GM21619 (cell line): ENCODE results near the gene NARS2.
A peak's percentile ranks its signal among the peaks of the same experiment; 100 is the strongest.

Experiments used
- ATAC-seq: cut with Tn5 transposase; IDR thresholded peaks from one replicate; pipeline ENCODE4 v1.9.1; 2021; ENCODE audit not compliant: unreplicated experiment

NARS2 gene

DNA sequence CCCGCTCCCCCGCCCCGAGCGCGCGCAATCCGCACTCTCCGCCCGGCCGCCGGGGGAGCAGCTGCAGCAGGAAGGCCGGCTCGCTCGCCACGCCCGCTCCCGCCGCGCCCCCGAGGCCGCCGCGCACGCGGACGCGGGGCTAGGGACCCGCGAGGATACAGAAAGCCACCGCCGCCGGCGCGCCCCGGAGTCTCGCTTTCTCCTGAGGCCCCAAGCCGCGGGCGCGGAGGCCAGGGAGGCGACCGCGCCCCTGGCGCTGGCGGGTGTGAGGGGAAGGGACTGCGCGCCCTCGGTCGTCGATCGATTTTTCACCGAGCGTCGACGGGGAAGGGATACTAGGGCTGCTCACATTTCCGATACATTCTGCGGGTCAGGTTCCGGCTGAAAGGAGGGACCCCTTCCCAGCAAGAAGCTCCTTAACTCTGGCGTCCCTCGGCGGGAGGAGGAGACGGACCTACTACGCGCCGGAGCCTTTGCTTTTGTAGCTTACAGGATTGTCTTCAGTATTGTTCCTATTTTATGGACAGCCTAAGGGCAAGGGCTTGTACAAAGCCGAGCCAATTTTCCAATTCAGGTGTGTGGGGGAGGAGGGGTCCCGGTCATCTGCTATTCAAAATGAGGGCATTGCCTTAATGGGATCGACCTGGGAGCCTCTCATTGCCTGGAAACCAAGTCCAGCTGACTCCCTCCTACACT lies 156.6 kb downstream of the NARS2 start:
- peak; percentile 42 for ATAC-seq

DNA sequence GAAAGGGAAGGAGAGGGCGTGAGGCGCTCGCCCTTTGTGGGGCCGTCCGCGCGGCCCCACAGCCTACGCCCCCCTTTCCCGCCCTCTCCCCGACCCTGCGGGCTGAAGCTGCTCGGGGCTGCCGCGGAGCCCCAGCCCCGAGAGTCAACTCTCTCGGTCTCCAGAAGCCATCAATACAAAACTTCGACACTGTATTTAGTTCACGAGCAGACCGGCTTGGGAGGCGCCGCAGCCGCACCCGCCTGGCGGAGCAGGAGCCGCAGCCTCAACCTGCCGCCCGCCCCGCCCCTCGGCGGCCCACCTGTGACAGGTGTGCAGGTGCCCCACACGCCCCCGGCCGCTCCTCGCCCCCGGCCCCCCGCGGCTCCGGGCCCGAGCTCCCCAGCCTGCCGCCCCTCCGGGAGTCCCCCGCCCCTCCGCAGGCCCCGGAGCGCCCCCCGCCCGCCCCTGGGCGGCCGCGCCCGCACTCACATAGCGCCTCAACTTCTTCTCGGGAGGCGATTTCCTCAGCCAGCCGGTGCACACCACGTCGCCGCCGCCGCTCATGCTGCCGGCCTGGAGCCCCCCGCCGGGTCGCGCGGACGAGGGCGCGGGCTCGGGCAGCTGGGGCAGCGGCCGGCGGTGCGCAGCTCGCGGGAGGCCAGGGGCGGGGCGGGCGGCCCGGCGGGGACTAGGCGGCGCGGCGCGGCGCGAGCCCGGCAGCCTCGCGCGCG lies 157.3 kb downstream of the NARS2 start, which contains the start of gene GAB2:
Gene GAB2, minus strand, starts transcription at position 646 of the 713 bp plus-strand sequence. Its CDS starts 100 bp downstream, at position 546.
- ATAC-seq: peak; percentile 3

DNA sequence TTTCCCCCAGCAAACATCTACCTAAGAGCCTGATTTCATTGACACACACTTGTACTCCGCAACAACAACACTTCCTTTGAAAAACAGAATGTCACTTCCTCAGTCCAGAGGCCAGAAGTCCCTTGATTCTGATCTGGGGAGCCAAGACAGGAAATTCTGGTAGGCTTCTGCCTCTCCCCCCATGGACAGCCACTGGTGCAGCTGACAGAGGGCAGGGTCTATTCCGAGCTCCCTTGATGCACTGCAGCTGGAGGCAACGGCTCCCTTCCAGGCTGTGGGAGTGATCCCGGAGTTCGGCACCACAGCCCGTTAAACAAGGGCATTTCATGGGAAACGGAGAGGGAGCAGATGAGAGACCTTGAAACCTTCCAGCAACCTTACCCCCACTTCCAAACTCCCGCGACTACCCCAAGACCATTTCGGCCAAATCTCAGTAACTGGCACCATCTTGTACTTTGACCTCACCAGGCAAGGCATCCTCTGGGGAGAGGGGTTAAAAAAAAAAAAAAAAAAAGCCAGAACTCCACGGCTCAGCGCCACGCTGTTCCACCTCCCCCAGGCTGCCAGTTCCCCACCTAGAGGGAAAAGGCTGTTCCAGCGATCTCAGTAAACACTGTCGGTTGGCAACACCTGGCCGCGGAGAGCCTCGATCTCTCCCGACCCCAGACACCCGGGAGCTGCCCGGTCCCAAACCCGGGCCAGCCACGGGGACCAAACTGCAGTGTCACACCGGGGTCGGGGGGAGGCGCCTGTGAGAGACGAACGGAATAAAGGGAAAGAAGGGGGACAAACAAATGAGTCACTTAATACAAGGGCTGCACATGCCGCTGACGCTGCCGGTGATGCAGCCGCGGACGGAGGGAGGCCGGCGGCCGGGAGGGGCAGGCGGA lies 158.1 kb downstream of the NARS2 start:
- peak; percentile 42 for ATAC-seq

DNA sequence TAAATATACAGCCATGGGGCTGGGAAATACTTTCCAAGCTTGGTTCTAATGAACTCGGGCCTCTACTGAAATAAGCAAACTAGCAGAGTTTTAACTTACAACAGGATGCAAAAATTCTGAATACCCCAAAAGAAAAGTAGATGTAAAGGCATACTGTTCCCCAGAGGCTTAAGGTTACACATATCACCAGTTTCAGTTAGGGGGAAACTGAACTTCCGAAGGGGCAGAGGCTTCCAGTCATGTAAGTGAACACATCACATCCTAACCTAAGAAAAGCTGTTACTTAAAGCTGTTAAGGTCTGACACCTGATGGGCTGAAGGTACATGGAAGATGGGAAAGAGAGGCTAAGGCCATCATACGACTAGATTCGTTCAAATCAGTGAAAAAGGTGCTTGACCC lies 159.3 kb downstream of the NARS2 start:
- no peak for ATAC-seq

DNA sequence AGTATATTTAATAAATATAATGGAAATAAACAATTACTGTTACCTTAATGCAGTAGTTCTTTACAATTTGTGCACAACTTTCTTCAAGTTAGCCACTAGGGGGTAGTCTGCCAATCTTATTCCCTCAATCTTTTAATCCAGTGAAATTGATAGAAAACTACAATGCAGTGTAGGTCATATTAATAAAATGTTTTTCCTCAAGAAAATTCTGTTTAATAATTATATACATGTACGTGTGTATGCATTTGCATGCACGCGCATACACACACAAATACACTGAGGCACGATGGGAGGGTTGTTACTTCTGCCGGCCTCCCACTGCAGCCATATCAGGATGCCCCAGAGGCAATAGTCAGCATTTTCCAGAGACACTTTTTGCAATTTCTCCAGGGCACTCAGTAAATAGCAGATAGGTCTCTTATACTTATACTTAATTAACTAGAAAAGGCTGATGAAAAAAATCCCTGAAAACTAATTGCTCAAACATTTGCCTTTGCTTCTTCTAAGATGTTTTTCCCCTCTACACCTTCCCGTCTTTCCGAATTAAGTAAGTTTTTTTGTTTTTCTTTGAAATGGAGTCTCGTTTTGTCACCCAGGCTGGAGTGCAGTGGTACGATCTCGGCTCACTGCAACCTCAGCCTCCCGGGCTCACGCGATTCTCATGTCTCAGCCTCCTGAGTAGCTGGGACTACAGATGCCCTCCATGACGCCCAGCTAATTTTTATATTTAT lies 160.2 kb downstream of the NARS2 start:
- no peak for ATAC-seq

DNA sequence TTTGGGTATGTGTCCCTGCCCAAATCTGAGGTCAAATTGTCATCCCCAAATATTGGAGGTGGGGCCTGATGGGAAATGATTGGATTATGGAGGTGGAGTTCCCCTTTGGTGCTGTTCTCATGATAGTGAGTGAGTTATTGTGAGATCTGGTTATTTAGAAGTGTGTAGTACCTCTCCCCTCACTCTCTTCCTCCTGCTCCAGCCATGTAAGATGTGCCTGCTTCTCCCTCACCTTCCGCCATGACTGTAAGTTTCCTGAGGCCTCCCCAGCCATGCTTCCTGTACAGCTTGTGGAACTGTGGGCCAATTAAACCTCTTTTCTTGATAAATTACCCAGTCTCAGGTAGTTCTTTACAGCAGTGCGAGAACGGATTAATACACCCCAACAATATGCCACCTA lies 166.0 kb downstream of the NARS2 start:
- no peak for ATAC-seq

DNA sequence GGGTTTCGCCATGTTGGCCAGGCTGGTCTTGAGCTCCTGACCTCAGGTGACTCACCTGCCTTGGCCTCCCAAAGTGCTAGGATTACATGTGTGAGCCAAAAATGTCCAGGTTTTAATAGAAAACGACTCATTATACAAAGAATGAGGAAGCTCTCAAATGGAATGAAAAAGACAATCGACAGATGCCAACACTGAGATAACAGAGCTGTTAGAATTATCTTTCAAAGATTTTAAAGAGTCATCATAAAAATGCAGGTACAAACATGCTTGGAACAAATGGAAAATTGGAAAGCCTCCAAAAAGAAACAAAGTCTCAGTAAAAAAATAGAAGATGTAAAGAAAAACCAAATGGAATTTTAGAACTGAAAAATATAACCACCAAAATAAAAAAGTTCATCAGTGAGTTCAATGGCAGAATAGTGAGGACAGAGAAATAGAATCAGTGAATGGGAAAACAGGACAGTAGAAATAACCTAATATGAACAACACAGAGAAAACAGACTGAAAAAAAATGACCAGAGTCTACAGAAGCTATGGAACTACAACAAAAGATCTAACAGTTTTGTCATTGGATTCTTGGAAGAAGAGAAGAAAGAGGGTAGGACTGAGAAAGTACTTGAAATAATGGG lies 168.0 kb downstream of the NARS2 start:
- ATAC-seq: no peak

DNA sequence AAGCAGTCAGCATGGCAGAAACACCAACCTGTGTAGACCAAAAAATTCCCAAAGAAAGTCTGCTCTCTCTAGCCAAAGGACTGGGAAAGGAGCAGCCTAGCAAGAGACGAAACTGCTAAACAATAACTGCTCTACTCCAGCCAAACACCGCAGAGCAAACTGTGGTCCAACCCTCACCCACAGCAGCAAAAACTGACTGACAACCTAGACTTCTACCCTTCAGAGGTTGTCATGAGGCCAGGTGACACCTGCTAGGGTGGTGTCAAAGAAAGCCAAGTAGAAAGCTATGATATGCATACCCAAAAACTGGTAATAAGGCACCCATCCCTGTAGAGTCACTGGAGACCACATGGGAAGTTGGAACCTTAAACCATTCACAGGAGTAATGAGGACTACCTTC lies 168.9 kb downstream of the NARS2 start:
- no peak for ATAC-seq

DNA sequence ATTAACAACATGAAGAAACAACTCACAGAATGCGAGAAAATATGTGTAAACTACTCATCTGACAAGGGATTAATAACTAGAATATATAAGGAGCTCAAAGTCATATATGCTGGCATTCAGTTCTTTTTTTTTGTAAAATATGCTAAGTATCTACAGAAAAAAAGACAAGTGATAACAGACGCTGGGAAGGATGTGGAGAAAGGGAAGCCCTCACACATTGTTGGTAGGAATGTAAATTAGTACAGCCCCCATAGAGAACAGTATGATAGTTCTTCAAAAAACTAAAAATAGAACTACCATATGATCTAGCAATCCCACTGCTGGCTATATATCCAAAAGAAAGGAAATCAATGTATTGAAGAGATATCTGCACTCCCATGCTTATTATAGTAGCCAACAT lies 170.9 kb downstream of the NARS2 start:
- no peak for ATAC-seq

DNA sequence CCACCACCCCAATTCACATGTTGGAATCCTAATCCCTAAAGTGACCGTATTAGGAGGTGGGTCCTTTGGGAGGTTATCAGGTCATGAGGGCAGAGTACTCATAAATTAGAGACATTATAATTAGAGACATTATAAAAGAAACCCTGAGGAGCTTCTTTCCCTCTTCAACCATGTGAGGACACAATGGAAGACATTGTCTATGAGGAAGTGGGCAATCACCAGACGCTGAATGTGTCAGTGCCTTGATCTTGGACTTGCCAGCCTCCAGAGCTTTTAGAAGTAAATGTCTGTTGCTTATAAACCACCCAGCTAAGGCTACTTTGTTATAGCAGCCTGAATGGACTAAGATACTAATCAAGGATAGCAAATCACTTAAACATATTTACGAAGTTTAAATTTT lies 171.8 kb downstream of the NARS2 start:
- ATAC-seq: no peak

DNA sequence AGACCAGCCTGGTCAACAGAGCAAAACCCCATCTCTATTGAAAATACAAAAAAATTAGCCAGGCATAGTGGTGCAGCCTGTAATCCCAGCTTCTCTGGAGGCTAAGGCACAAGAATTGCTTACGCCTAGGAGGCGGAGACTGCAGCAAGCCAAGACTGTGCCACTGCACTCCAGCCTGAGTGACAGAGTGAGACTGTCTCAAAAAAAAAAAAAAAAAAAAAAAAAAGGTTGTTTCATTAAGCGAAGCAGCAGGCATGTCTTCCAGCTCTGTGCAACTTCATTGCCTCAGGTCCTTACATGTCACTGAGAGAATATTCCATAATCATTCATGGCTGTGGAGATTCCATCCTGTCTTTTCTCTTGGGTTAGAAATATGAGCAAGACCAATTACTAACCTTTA lies 174.0 kb downstream of the NARS2 start:
- no peak for ATAC-seq

DNA sequence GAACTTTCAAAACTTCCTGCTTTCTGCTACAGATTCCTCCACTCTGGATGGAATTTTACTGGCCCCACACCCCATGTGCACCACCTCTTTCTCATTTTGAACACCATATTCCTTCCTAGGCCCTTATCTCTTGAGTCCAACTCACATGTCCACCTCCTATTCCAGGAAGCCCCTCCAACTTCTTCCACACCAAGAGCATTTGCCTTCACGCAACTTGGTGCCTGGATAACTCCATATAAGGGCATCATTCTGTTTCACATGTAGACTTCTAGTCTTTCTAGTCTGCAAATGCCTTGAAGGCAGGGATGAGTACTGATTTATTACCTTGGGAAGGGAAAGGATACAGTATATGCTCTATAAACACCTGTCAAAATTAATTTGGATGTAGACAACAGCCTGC lies 174.5 kb downstream of the NARS2 start:
- ATAC-seq: no peak

DNA sequence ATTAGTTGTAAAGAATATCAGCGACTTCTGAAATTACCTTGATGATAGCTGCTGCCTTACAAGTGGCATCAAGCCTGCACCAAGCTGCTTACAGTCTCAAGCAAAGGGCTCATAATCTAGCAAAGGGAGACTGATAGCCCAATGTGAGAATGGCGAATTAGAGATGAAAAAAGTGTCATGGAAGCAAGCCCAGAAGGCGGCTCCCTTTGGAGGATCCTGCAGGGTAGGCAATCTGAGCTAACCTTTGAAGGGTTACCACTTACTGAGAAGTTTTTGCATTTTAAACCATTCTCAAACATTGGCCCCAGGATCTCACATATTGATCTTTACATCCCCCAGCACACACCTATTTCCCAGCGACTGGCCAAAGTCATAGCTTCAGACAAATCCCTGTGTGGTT lies 175.5 kb downstream of the NARS2 start:
- ATAC-seq: no peak

DNA sequence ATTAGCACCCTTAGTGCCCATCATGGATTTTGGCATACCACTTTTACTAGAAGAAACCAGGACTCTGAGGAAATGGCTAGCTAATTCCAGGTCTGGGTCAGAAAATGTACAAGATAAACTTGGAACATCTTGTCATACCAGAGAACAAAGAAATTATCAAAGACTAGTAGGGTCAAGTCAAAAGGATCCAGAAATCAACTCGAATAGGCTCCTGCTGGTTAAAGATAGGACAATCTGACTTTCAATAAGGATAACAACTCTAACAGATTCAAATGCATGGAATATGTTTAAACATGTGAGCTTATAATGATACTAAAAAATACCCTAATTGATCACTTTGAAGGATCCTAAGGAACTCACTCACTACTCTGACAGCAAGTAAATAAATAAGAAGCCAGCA lies 175.9 kb downstream of the NARS2 start:
- no peak for ATAC-seq

DNA sequence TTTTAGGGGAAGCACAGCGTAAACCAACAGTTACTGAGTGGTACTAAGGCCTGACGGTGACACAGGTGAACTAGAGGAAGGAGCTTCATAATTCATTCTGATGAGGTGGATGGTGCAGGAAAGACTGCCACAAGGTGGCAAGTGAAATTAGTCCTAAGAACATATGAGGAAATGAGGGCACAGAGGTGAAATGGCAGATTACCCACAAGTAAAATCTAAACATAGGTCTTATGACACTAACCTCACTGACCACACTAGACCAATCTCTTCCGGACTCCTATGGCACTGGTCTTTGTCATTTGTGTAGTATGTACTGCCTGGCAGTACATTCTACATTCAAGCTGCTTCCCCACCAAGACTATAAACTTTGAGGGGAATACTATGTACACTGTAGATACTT lies 177.3 kb downstream of the NARS2 start:
- peak; percentile 83 for ATAC-seq

DNA sequence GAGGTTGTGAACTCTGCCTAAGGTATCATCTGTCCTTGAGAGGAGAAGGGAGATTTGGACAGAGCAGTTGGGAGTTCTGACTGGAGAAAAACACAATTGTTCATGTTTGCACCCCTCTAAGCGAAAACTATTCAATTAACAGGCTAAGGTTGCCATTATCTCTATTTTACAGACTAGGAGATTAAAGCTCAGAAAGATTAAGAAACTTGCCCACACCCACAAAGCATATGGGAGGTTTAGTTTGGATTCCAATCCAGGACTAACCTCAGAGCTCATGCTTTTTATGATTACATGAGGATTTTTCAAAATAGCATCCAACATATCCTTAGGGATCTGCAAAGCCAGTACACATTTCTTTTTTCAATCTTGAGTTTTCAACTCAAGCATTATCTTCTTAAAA lies 179.1 kb downstream of the NARS2 start:
- ATAC-seq: no peak

DNA sequence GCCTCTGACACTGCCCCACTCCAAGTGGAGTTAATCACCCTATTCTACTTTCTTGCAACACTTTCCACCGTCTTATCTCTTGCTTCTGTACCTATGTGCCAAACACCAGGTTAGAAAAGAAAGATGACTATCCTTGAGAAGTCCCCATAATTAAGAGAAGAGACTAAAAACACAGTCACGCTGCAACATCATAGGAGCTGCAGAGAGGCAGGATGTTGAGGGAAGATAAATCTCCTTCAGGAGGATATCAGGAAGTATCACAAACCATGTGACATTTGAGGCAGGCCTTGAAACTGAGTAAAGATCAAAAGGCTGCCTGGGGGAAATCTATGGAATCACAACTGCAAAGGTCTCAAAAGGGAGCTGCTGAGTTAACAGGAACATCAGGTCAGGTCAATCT lies 181.8 kb downstream of the NARS2 start:
- ATAC-seq: no peak

DNA sequence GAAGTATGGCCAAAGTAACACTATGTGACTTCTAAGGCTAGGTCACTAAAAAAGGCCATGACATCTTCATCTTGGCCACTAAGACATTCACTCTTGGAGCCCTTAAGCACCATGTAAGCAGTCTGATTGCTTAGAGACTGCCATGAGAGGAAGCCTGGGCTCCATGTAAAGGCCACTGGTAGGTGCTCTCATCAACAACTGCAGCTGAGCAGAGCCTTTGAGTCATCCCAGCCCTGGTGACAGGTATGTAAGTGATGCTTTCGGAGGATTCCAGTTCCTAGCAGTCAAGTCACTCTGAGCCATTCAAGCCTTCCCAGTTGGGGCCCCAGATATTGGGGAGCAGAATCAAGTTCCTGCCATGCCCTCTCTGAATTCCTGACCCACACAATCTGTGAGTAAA lies 183.2 kb downstream of the NARS2 start:
- no peak for ATAC-seq

DNA sequence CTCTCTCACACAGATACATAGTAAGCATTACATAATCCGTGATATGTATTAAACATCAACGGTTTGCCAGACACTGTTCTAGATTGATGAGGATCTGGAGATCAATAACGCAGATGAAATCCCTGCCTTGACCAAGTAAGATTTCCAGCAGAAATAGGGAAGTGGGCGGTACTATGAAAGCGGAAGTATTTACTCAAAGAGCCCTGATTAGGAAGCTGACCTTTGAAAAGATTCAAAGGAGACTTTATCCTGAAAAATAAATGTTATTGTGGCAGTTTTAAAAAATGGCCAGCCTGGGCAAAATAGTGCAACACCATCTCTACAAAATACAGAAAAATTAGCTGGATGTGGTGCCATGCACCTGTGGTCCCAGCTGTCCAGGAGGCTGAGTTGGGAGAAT lies 183.9 kb downstream of the NARS2 start:
- ATAC-seq: no peak

DNA sequence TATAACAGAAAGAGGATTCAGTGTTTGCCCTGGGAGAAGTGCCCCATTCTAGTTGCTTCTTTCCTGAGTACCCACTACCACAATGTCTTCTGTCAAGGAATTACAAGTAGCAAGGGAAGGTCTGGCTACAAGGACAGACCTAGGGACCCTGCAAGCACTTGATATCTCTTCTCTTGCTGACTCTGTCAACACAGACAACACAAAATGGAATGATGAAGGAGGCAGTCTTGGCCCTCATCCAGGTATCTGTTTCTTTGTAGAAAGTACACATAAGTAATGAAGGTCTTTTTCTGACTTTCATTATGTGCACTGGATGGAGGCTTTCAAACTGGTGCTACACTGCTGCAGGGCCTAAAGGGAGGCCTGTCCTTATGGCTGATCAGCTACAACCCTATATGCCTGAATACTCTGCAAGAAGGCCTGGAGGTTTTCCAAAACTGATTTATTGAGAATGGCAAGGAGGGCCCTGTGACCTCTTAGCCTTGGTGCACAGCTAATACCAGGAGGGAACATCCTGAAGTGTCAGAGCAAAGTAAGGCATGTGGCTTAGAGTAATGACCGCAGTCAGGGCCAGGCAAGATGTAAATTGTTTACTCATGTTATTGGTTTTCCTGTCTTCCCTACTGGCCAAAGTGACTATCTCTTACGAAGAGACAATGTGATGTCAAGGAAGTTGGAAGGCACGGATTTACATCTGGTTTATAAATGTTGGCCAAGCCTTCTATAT lies 188.3 kb downstream of the NARS2 start:
- no peak for ATAC-seq
